ENCODE data around the gene TMEM47. TPM values are rescaled to one million over a fixed set of nuclear protein-coding genes. Genes with fewer than 3 reads are reported as not detected.

The TMEM47 gene
- total RNA-seq, 2 donors from 2014 or later = 28.5 to 35.7 TPM

DNA sequence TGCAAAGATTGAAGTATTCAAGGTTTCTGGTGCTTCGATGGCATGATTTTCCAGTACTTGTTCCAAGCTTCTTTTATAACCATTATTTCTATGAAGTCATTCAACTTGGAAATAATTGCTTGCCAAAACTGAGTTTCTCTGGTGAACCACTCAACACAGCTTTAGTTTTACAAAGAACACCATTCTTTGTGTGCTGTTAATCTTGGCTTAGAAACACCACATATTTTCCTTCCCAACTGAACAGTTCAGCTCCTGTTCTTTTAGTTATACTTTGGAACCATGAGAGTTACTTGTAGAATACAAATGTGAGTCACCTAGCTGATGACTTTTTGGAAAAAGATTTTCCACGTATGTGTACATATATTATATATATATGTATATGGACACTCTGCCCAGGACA lies 32.7 kb downstream of the TMEM47 start:
- no peak for TF ChIP-seq POLR2AphosphoS5 (IDR thresholded peaks at IDR 0.05)
- no peak for TF ChIP-seq POLR2A (IDR thresholded peaks at IDR 0.05)
- TF ChIP-seq, protein P1, sequence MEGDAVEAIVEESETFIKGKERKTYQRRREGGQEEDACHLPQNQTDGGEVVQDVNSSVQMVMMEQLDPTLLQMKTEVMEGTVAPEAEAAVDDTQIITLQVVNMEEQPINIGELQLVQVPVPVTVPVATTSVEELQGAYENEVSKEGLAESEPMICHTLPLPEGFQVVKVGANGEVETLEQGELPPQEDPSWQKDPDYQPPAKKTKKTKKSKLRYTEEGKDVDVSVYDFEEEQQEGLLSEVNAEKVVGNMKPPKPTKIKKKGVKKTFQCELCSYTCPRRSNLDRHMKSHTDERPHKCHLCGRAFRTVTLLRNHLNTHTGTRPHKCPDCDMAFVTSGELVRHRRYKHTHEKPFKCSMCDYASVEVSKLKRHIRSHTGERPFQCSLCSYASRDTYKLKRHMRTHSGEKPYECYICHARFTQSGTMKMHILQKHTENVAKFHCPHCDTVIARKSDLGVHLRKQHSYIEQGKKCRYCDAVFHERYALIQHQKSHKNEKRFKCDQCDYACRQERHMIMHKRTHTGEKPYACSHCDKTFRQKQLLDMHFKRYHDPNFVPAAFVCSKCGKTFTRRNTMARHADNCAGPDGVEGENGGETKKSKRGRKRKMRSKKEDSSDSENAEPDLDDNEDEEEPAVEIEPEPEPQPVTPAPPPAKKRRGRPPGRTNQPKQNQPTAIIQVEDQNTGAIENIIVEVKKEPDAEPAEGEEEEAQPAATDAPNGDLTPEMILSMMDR (IDR thresholded peaks at IDR 0.05) = no peak
- H3K27ac ChIP-seq = no peak overlapping the region
- no peaks in the 10 kb centered on the region for H3K9me3 ChIP-seq
- intact Hi-C loops (cut with DNase I) = no loop called here
- no peaks in the 10 kb centered on the region for H3K4me1 ChIP-seq (replicated peaks)
- no peaks in the 10 kb centered on the region for H3K27me3 ChIP-seq (replicated peaks; ENCODE audit: insufficient read depth)
- WGBS = 35% methylated on average over 2 of the region's 2 CpGs
- no peaks in the 10 kb centered on the region for H3K36me3 ChIP-seq
- H3K4me3 ChIP-seq = no peak overlapping the region
- no peak for DNase-seq (ENCODE audit: low spot score)

- TF ChIP-seq POLR2A (IDR thresholded peaks at IDR 0.05) (no peak), POLR2AphosphoS5 (IDR thresholded peaks at IDR 0.05) (no peak)
- TF ChIP-seq, protein P1 (IDR thresholded peaks at IDR 0.05) = no peak
- H3K36me3 ChIP-seq = no peaks in the 10 kb centered on the region
- H3K4me3 ChIP-seq = no peak overlapping the region
- intact Hi-C loops (cut with DNase I) = no loop called here
- H3K9me3 ChIP-seq = no peaks in the 10 kb centered on the region
- H3K4me1 ChIP-seq (replicated peaks) = no peaks in the 10 kb centered on the region
- DNase-seq (ENCODE audit: low spot score) = no peak
- no peaks in the 10 kb centered on the region for H3K27me3 ChIP-seq (replicated peaks; ENCODE audit: insufficient read depth)
- H3K27ac ChIP-seq = no peak overlapping the region
- 77% methylated on average over 2 of the region's 2 CpGs for whole genome bisulfite sequencing
Observed at GRCh38 chrX:34619920-34620319, 37.2 kb downstream of the TMEM47 start.

- Histone ChIP-seq H3K4me3 (no peak overlapping the region), H3K4me1 (replicated peaks) (no peaks in the 10 kb centered on the region), H3K9me3 (no peaks in the 10 kb centered on the region), H3K36me3 (no peaks in the 10 kb centered on the region), H3K27me3 (replicated peaks; ENCODE audit: insufficient read depth) (no peaks in the 10 kb centered on the region), H3K27ac (no peak overlapping the region)
- intact Hi-C loops (cut with DNase I) = no loop called here
- DNase-seq (ENCODE audit: low spot score) = no peak
- TF ChIP-seq, protein P1 (IDR thresholded peaks at IDR 0.05) = no peak
- TF ChIP-seq POLR2AphosphoS5 (IDR thresholded peaks at IDR 0.05) (no peak), POLR2A (IDR thresholded peaks at IDR 0.05) (no peak)
- WGBS = 39% methylated on average over 4 of the region's 4 CpGs
Observed at GRCh38 chrX:34612036-34612435, 45.0 kb downstream of the TMEM47 start.

- 100% methylated on average over 1 of the region's 1 CpG for WGBS
- H3K36me3 ChIP-seq = no peaks in the 10 kb centered on the region
- H3K4me1 ChIP-seq (replicated peaks) = no peaks in the 10 kb centered on the region
- H3K27me3 ChIP-seq (replicated peaks; ENCODE audit: insufficient read depth) = no peaks in the 10 kb centered on the region
- DNase-seq (ENCODE audit: low spot score) = no peak
- no peak overlapping the region for H3K4me3 ChIP-seq
- no peak overlapping the region for H3K27ac ChIP-seq
- intact Hi-C loops (cut with DNase I) = no loop called here
- no peak for TF ChIP-seq POLR2AphosphoS5 (IDR thresholded peaks at IDR 0.05)
- TF ChIP-seq POLR2A (IDR thresholded peaks at IDR 0.05) = no peak
- TF ChIP-seq, protein P1 (IDR thresholded peaks at IDR 0.05) = no peak
- no peaks in the 10 kb centered on the region for H3K9me3 ChIP-seq
Observed at GRCh38 chrX:34598362-34598761, 58.7 kb downstream of the TMEM47 start.

- Histone ChIP-seq H3K4me1 (replicated peaks) (no peaks in the 10 kb centered on the region), H3K27ac (no peak overlapping the region), H3K4me3 (no peak overlapping the region), H3K36me3 (no peaks in the 10 kb centered on the region), H3K9me3 (no peaks in the 10 kb centered on the region), H3K27me3 (replicated peaks; ENCODE audit: insufficient read depth) (no peaks in the 10 kb centered on the region)
- intact Hi-C loops (cut with DNase I) = no loop called here
- DNase-seq (ENCODE audit: low spot score) = no peak
- WGBS = 91% methylated on average over 3 of the region's 3 CpGs
- TF ChIP-seq POLR2A (IDR thresholded peaks at IDR 0.05) (no peak), POLR2AphosphoS5 (IDR thresholded peaks at IDR 0.05) (no peak)
- TF ChIP-seq, protein P1 (IDR thresholded peaks at IDR 0.05) = no peak
Observed at GRCh38 chrX:34586936-34587335, 70.1 kb downstream of the TMEM47 start.
